ENCODE data around the gene EDDM13.

GRCh38 chr19:56347163-56347778 lies 74.7 kb downstream of the EDDM13 start:
- no peak for TF ChIP-seq ISL1 (CRISPR knock-in tag; IDR thresholded peaks at IDR 0.05)
- no peak for TF ChIP-seq ZNF565 (CRISPR knock-in tag; conservative IDR thresholded peaks at IDR 0.05; ENCODE audit: low read depth)
- no peak for TF ChIP-seq SNAI2 (CRISPR knock-in tag; IDR thresholded peaks at IDR 0.05)
- no peak for TF ChIP-seq GLIS3 (CRISPR knock-in tag; IDR thresholded peaks at IDR 0.05)
- TF ChIP-seq POU6F1 (CRISPR knock-in tag; IDR thresholded peaks at IDR 0.05; ENCODE audit: borderline replicate concordance, low read depth), result no peak
- TF ChIP-seq TCF4 (CRISPR knock-in tag; IDR thresholded peaks at IDR 0.05; ENCODE audit: borderline replicate concordance), result no peak
- no peak for TF ChIP-seq ZNF8 (CRISPR knock-in tag; IDR thresholded peaks at IDR 0.05)
- no peak for TF ChIP-seq BACH2 (CRISPR knock-in tag; IDR thresholded peaks at IDR 0.05; ENCODE audit: borderline replicate concordance)
- TF ChIP-seq ARNTL (CRISPR knock-in tag; IDR thresholded peaks at IDR 0.05; ENCODE audit: borderline replicate concordance, low read depth), result no peak
- TF ChIP-seq PATZ1 (CRISPR knock-in tag; IDR thresholded peaks at IDR 0.05; ENCODE audit: borderline replicate concordance), result no peak

All from SK-N-SH treated with all-trans-retinoic acid at 6 μM for 48 hours (cell line).